DOHH2 (cell line): ENCODE measurements around the gene OCLN.

Source experiments
- H3F3A ChIP-seq: fragments of 200-600 bp; sonication (generic), shearing (Covaris generic); 2 replicates; pipeline ENCODE4 v1.6.0; 2016; ENCODE audit warnings: antibody characterized with exemption, mild to moderate bottlenecking; ENCODE audit not compliant: control insufficient read depth, insufficient read depth
- H3K27ac ChIP-seq: fragments of 200-600 bp; sonication (generic); 2 replicates; pipeline ENCODE4 v1.5.1; 2014; ENCODE audit warnings: low read depth, mild to moderate bottlenecking, low read length, moderate library complexity
- H3K27me3 ChIP-seq: fragments of 200-600 bp; sonication (generic); 2 replicates; pipeline ENCODE4 v1.6.1; 2014; ENCODE audit warnings: mild to moderate bottlenecking, low read length, mixed read lengths; ENCODE audit not compliant: control insufficient read depth
- H3K36me3 ChIP-seq: fragments of 200-600 bp; sonication (generic); 2 replicates; pipeline ENCODE4 v1.6.1; 2014; ENCODE audit warnings: mild to moderate bottlenecking, low read length, moderate library complexity, mixed read lengths; ENCODE audit not compliant: control insufficient read depth
- H3K4me1 ChIP-seq: fragments of 200-600 bp; sonication (generic); 2 replicates; pipeline ENCODE4 v1.6.1; 2014; ENCODE audit warnings: mild to moderate bottlenecking, low read length, mixed read lengths; ENCODE audit not compliant: control insufficient read depth
- H3K4me2 ChIP-seq: fragments of 200-600 bp; sonication (generic); 2 replicates; pipeline ENCODE4 v1.6.0; 2014; ENCODE audit warnings: mild to moderate bottlenecking, low read length, moderate library complexity
- H3K4me3 ChIP-seq: fragments of 200-600 bp; sonication (generic); 2 replicates; pipeline ENCODE4 v1.5.1; 2014; ENCODE audit warnings: mild to moderate bottlenecking, low read length, mixed read lengths
- H3K79me2 ChIP-seq: fragments of 200-600 bp; sonication (generic); 2 replicates; pipeline ENCODE4 v1.6.1; 2014; ENCODE audit warnings: mild to moderate bottlenecking, low read length, mixed read lengths; ENCODE audit not compliant: control insufficient read depth
- H3K9me2 ChIP-seq: fragments of 200-600 bp; sonication (generic); replicated peaks from 2 replicates; pipeline ENCODE4 v1.6.1; 2014; ENCODE audit warnings: mild to moderate bottlenecking, low read length, mixed read lengths; ENCODE audit not compliant: control insufficient read depth
- H3K9me3 ChIP-seq: fragments of 200-600 bp; sonication (generic); 2 replicates; pipeline ENCODE4 v1.6.1; 2014; ENCODE audit warnings: antibody characterized with exemption, low read length, mixed read lengths; ENCODE audit not compliant: control insufficient read depth, insufficient read depth
- H4K20me1 ChIP-seq: fragments of 200-600 bp; sonication (generic); 2 replicates; pipeline ENCODE4 v1.6.0; 2014; ENCODE audit warnings: low read depth, mild to moderate bottlenecking, antibody characterized with exemption, low read length, moderate library complexity; ENCODE audit not compliant: control insufficient read depth, insufficient read depth
- EZH2phosphoT487 ChIP-seq: fragments of 200-600 bp; sonication (generic); IDR thresholded peaks from 2 replicates; pipeline ENCODE4 v1.6.1; 2017; ENCODE audit warnings: borderline replicate concordance, mild to moderate bottlenecking, antibody characterized with exemption, low read length, moderate library complexity, mixed read lengths
- TF ChIP-seq, protein P1 (sequence below): fragments of 200-600 bp; sonication (generic); IDR thresholded peaks from one replicate; pipeline ENCODE4 v1.5.1; 2014; ENCODE audit warnings: antibody characterized with exemption, mild to moderate bottlenecking, low read depth, low read length; ENCODE audit not compliant: poor library complexity, severe bottlenecking

OCLN gene

DNA sequence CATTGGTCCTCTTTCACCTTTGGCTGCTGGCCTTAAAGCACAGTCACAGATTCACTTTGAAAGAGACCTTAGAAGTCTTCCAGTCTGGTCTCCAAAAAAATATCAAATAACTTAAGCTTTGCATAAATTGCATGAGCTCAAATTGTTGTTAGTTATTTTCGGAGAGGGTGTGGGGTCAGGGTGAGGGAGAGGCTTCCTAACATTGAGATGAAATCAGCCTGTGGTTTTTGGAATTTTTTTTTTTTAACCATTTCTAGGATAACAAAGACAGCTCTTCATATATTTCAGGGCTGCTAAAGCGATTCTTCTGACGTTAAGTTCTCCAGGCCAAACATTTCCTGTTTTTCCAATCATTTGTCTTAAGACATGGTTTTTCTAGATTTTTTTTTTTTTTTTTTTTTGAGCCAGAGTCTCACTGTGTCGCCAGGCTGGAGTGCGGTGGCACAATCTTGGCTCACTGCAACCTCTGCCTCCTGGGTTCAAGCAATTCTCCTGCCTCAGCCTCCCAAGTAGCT is 4.5 kb downstream of the OCLN start:
- TF ChIP-seq, protein P1, sequence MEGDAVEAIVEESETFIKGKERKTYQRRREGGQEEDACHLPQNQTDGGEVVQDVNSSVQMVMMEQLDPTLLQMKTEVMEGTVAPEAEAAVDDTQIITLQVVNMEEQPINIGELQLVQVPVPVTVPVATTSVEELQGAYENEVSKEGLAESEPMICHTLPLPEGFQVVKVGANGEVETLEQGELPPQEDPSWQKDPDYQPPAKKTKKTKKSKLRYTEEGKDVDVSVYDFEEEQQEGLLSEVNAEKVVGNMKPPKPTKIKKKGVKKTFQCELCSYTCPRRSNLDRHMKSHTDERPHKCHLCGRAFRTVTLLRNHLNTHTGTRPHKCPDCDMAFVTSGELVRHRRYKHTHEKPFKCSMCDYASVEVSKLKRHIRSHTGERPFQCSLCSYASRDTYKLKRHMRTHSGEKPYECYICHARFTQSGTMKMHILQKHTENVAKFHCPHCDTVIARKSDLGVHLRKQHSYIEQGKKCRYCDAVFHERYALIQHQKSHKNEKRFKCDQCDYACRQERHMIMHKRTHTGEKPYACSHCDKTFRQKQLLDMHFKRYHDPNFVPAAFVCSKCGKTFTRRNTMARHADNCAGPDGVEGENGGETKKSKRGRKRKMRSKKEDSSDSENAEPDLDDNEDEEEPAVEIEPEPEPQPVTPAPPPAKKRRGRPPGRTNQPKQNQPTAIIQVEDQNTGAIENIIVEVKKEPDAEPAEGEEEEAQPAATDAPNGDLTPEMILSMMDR, result no peak
- no peak for TF ChIP-seq EZH2phosphoT487
- H3K36me3 ChIP-seq, result no peaks in the 10 kb centered on the region
- no peak overlapping the region for H3K4me3 ChIP-seq
- no peaks in the 10 kb centered on the region for H3K9me3 ChIP-seq
- H3K79me2 ChIP-seq, result no peaks in the 10 kb centered on the region
- no peaks in the 10 kb centered on the region for H3K9me2 ChIP-seq
- H4K20me1 ChIP-seq, result no peaks in the 10 kb centered on the region
- no peak overlapping the region for H3K4me2 ChIP-seq
- peaks cover 11% of the 10 kb centered on the region for H3K4me1 ChIP-seq
- H3F3A ChIP-seq, result no peaks in the 10 kb centered on the region
- H3K27me3 ChIP-seq, result peaks cover 39% of the 10 kb centered on the region
- no peak overlapping the region for H3K27ac ChIP-seq

GRCh38 chr5:69498384-69498783 is 5.8 kb downstream of the OCLN start:
- H3K9me2 ChIP-seq, result no peaks in the 10 kb centered on the region
- H3K79me2 ChIP-seq, result no peaks in the 10 kb centered on the region
- no peaks in the 10 kb centered on the region for H4K20me1 ChIP-seq
- no peaks in the 10 kb centered on the region for H3F3A ChIP-seq
- TF ChIP-seq, protein P1, result no peak
- no peak for TF ChIP-seq EZH2phosphoT487
- peaks cover 8% of the 10 kb centered on the region for H3K4me1 ChIP-seq
- no peak overlapping the region for H3K27ac ChIP-seq
- no peak overlapping the region for H3K4me3 ChIP-seq
- H3K9me3 ChIP-seq, result no peaks in the 10 kb centered on the region
- peaks cover 32% of the 10 kb centered on the region for H3K27me3 ChIP-seq
- no peak overlapping the region for H3K4me2 ChIP-seq
- no peaks in the 10 kb centered on the region for H3K36me3 ChIP-seq

DNA sequence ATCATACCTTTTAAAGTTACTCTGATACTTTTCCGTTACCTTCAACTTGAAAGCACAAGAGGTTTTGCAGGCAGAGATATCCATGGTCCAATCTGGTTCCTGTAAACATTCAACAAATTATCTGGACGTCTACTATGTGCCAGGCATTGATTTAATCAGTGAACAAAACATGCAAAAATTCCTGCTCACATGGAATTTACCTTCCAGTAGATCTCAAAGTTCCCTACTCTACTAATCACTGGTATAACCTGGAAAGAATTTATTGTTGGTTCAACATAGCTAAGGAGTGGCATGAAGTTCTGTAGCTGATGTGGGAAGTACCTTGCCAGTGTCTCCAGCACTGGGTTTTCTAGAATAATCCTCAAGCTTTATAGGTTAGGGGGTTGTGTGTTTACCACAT is 9.8 kb downstream of the OCLN start:
- Histone ChIP-seq H3K4me1 (peaks cover 8% of the 10 kb centered on the region), H4K20me1 (no peaks in the 10 kb centered on the region), H3K79me2 (no peaks in the 10 kb centered on the region), H3K9me2 (no peaks in the 10 kb centered on the region), H3K9me3 (no peaks in the 10 kb centered on the region), H3K4me2 (no peak overlapping the region), H3F3A (no peaks in the 10 kb centered on the region), H3K36me3 (no peaks in the 10 kb centered on the region), H3K4me3 (no peak overlapping the region), H3K27ac (no peak overlapping the region), H3K27me3 (peaks cover 11% of the 10 kb centered on the region; the same call in 1 of the 2 replicates)
- TF ChIP-seq, protein P1, result no peak
- no peak for TF ChIP-seq EZH2phosphoT487
